Esophagus muscularis mucosa (tissue), 4 donors: ENCODE data around the gene ZBTB3.

Experiments used
- EP300 ChIP-seq: sonication (generic); formaldehyde crosslinking; IDR thresholded peaks from one replicate; pipeline ENCODE4 v1.6.1; 2017; ENCODE audit warnings: antibody characterized with exemption
- POLR2A ChIP-seq: fragments of 450-650 bp; IDR thresholded peaks from one replicate; pipeline ENCODE4 v1.6.1; 2017; ENCODE audit warnings: antibody characterized with exemption, moderate library complexity, mild to moderate bottlenecking, low read depth
- POLR2AphosphoS5 ChIP-seq, 2 donors: sonication (generic); formaldehyde crosslinking; IDR thresholded peaks; one replicate each; pipeline ENCODE4 v1.6.1; 2017; ENCODE audit warnings: antibody characterized with exemption in 2 of 2
- TF ChIP-seq, protein P1 (sequence below), 3 experiments: fragments of 200-600 bp in 2 of 3; fragments of 450-650 bp in 1 of 3; sonication (generic) in 2 of 3; IDR thresholded peaks; one replicate each; pipeline ENCODE4 v1.5.1; 2017 to 2019; ENCODE audit warnings: antibody characterized with exemption in 3 of 3, mild to moderate bottlenecking in 2 of 3, moderate library complexity in 1 of 3

- TF ChIP-seq POLR2AphosphoS5 (IDR thresholded peaks at IDR 0.05) (no peak), EP300 (no peak), POLR2A (no peak)
- TF ChIP-seq, protein P1, sequence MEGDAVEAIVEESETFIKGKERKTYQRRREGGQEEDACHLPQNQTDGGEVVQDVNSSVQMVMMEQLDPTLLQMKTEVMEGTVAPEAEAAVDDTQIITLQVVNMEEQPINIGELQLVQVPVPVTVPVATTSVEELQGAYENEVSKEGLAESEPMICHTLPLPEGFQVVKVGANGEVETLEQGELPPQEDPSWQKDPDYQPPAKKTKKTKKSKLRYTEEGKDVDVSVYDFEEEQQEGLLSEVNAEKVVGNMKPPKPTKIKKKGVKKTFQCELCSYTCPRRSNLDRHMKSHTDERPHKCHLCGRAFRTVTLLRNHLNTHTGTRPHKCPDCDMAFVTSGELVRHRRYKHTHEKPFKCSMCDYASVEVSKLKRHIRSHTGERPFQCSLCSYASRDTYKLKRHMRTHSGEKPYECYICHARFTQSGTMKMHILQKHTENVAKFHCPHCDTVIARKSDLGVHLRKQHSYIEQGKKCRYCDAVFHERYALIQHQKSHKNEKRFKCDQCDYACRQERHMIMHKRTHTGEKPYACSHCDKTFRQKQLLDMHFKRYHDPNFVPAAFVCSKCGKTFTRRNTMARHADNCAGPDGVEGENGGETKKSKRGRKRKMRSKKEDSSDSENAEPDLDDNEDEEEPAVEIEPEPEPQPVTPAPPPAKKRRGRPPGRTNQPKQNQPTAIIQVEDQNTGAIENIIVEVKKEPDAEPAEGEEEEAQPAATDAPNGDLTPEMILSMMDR (IDR thresholded peaks at IDR 0.05): no peak
Observed at GRCh38 chr11:62708793-62709192, 45.2 kb downstream of the ZBTB3 start.
